ENCODE results near the gene VWA2. TPM values are rescaled to one million over a fixed set of nuclear protein-coding genes. Genes with fewer than 3 reads are reported as not detected.
"Not testable (repeated sequence)": the region's sequence is repeated elsewhere in the genome, so short reads cannot be mapped to it uniquely, and the experiment has no call there.

The VWA2 gene
- total RNA-seq, 1 donor from 2014 or later, result not detected

- TF ChIP-seq CTCF (IDR thresholded peaks at IDR 0.05), result no peak
- no peak for DNase-seq (ENCODE audit: low spot score in 2 of 2)
- Histone ChIP-seq H3K36me3 (no peaks in the 10 kb centered on the region), H3K4me1 (peaks cover 4 to 18% of the 10 kb centered on the region in 2 donors), H3K4me3 (no peak overlapping the region), H3K27ac (no peak overlapping the region), H3K9me3 (no peaks in the 10 kb centered on the region), H3K27me3 (no peaks in the 10 kb centered on the region)
- intact Hi-C loops (cut with DNase I), result no loop called here
Observed at GRCh38 chr10:114327537-114328440, 88.7 kb downstream of the VWA2 start.

- no peak overlapping the region for H3K4me3 ChIP-seq
- no peaks in the 10 kb centered on the region for H3K9me3 ChIP-seq
- no peak for TF ChIP-seq CTCF (IDR thresholded peaks at IDR 0.05)
- peaks cover 5 to 22% of the 10 kb centered on the region in 2 donors for H3K4me1 ChIP-seq
- no peaks in the 10 kb centered on the region for H3K27me3 ChIP-seq
- no peak overlapping the region for H3K27ac ChIP-seq
- intact Hi-C loops (cut with DNase I), result no loop called here
- DNase-seq (ENCODE audit: low spot score in 2 of 2), result no peak
- H3K36me3 ChIP-seq, result no peaks in the 10 kb centered on the region
Observed at GRCh38 chr10:114328441-114328812, 89.4 kb downstream of the VWA2 start.

GRCh38 chr10:114328874-114329273 is 89.8 kb downstream of the VWA2 start:
- DNase-seq (ENCODE audit: low spot score in 2 of 2), result no peak
- H3K27ac ChIP-seq, result no peak overlapping the region
- H3K9me3 ChIP-seq, result no peaks in the 10 kb centered on the region
- no peak overlapping the region for H3K4me3 ChIP-seq
- intact Hi-C loops (cut with DNase I), result no loop called here
- peaks cover 8 to 27% of the 10 kb centered on the region in 2 donors for H3K4me1 ChIP-seq
- no peaks in the 10 kb centered on the region for H3K27me3 ChIP-seq
- H3K36me3 ChIP-seq, result no peaks in the 10 kb centered on the region
- TF ChIP-seq CTCF (IDR thresholded peaks at IDR 0.05), result no peak

GRCh38 chr10:114329634-114330365 is 90.7 kb downstream of the VWA2 start:
- no peak overlapping the region for H3K27ac ChIP-seq
- intact Hi-C loops (cut with DNase I), result no loop called here
- DNase-seq (ENCODE audit: low spot score in 2 of 2), result no peak
- no peak for TF ChIP-seq CTCF (IDR thresholded peaks at IDR 0.05)
- H3K9me3 ChIP-seq, result no peaks in the 10 kb centered on the region
- no peaks in the 10 kb centered on the region for H3K27me3 ChIP-seq
- H3K36me3 ChIP-seq, result no peaks in the 10 kb centered on the region
- no peak overlapping the region for H3K4me3 ChIP-seq
- H3K4me1 ChIP-seq, result peaks cover 8 to 33% of the 10 kb centered on the region in 2 donors

GRCh38 chr10:114332301-114333192 is 93.5 kb downstream of the VWA2 start:
- intact Hi-C loops (cut with DNase I), result loop anchor here (2.0 kb wide), 2 partner anchors 28 to 72 kb away; partner anchors contain the start of gene AFAP1L2
- H3K4me1 ChIP-seq, result peaks cover 8 to 33% of the 10 kb centered on the region in 2 donors
- no peaks in the 10 kb centered on the region for H3K36me3 ChIP-seq
- DNase-seq (ENCODE audit: low spot score in 2 of 2), result peak in 1 of 2 donors; percentile 78
- H3K9me3 ChIP-seq, result no peaks in the 10 kb centered on the region
- H3K27me3 ChIP-seq, result no peaks in the 10 kb centered on the region
- no peak for TF ChIP-seq CTCF (IDR thresholded peaks at IDR 0.05)
- H3K4me3 ChIP-seq, result peak overlapping the region in 1 of 2 donors; percentile 4
- peak overlapping the region; percentile 73 to 86 for H3K27ac ChIP-seq

- not testable (repeated sequence) for H3K36me3 ChIP-seq; H3K27me3 ChIP-seq; H3K9me3 ChIP-seq; DNase-seq (ENCODE audit: low spot score in 2 of 2)
- Histone ChIP-seq H3K4me1 (peaks cover 8 to 33% of the 10 kb centered on the region in 2 donors), H3K27ac (peak overlapping the region; percentile 73 to 86), H3K4me3 (peak overlapping the region in 1 of 2 donors; percentile 4)
- intact Hi-C loops (cut with DNase I), result loop anchor here (2.0 kb wide), 2 partner anchors 29 to 71 kb away; partner anchors contain the start of gene AFAP1L2
Observed at GRCh38 chr10:114333441-114333840, 94.4 kb downstream of the VWA2 start.
